GM10266 (cell line): ENCODE measurements around the gene DMXL1.

Experiments used
- DNase-seq: peaks from one replicate; pipeline ENCODE4 v3.0.0; 2012; ENCODE audit errors: extremely low spot score
- TF ChIP-seq, protein P1 (sequence below): IDR thresholded peaks from 2 replicates; pipeline ENCODE4 v1.5.1; 2012; ENCODE audit warnings: mild to moderate bottlenecking, low read depth; ENCODE audit not compliant: control insufficient read depth, insufficient read depth; ENCODE audit errors: missing control alignments

The DMXL1 gene

GRCh38 chr5:119212026-119212425 is 141.1 kb downstream of the DMXL1 start:
- no peak for DNase-seq
- TF ChIP-seq, protein P1, sequence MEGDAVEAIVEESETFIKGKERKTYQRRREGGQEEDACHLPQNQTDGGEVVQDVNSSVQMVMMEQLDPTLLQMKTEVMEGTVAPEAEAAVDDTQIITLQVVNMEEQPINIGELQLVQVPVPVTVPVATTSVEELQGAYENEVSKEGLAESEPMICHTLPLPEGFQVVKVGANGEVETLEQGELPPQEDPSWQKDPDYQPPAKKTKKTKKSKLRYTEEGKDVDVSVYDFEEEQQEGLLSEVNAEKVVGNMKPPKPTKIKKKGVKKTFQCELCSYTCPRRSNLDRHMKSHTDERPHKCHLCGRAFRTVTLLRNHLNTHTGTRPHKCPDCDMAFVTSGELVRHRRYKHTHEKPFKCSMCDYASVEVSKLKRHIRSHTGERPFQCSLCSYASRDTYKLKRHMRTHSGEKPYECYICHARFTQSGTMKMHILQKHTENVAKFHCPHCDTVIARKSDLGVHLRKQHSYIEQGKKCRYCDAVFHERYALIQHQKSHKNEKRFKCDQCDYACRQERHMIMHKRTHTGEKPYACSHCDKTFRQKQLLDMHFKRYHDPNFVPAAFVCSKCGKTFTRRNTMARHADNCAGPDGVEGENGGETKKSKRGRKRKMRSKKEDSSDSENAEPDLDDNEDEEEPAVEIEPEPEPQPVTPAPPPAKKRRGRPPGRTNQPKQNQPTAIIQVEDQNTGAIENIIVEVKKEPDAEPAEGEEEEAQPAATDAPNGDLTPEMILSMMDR: no peak

GRCh38 chr5:119212676-119213075 is 141.8 kb downstream of the DMXL1 start:
- TF ChIP-seq, protein P1: no peak
- no peak for DNase-seq

DNA sequence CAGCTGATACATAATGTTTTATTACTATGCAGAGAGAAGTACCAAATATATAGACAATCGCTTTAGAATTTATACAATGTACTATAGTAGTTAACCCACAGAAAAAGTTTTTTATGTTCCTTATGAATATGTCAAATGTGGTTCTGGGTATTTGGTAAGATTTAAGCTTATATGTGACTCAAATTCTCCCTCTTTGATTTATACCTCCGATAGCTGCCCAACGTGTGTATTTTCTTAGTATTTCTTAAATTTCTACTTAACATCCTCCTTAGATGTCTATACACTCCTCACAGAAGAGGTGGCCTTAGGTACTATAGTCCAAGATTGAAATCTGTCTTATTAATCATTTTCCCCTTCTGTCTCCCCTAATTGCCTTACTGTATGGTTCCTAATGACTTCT is 146.3 kb downstream of the DMXL1 start:
- DNase-seq: no peak
- TF ChIP-seq, protein P1: no peak

GRCh38 chr5:119218830-119219782 is 148.2 kb downstream of the DMXL1 start:
- DNase-seq: no peak
- TF ChIP-seq, protein P1: no peak

- DNase-seq: peak; percentile 35
- TF ChIP-seq, protein P1: no peak
These were observed 149.8 kb downstream of the DMXL1 start for GRCh38 chr5:119220576-119221197.

- no peak for DNase-seq
- TF ChIP-seq, protein P1: no peak
These were observed 150.4 kb downstream of the DMXL1 start for GRCh38 chr5:119221330-119221729.

GRCh38 chr5:119229950-119230349 is 159.1 kb downstream of the DMXL1 start:
- TF ChIP-seq, protein P1: no peak
- DNase-seq: no peak
